HuH-7 (cell line): ENCODE measurements around the gene KNDC1.
"Not testable (repeated sequence)": the region's sequence is repeated elsewhere in the genome, so short reads cannot be mapped to it uniquely, and the experiment has no call there.

ENCODE experiments used
- DNase-seq: peaks from one replicate; pipeline ENCODE4 v3.0.0; 2011; ENCODE audit warnings: low spot score

KNDC1 gene

DNA sequence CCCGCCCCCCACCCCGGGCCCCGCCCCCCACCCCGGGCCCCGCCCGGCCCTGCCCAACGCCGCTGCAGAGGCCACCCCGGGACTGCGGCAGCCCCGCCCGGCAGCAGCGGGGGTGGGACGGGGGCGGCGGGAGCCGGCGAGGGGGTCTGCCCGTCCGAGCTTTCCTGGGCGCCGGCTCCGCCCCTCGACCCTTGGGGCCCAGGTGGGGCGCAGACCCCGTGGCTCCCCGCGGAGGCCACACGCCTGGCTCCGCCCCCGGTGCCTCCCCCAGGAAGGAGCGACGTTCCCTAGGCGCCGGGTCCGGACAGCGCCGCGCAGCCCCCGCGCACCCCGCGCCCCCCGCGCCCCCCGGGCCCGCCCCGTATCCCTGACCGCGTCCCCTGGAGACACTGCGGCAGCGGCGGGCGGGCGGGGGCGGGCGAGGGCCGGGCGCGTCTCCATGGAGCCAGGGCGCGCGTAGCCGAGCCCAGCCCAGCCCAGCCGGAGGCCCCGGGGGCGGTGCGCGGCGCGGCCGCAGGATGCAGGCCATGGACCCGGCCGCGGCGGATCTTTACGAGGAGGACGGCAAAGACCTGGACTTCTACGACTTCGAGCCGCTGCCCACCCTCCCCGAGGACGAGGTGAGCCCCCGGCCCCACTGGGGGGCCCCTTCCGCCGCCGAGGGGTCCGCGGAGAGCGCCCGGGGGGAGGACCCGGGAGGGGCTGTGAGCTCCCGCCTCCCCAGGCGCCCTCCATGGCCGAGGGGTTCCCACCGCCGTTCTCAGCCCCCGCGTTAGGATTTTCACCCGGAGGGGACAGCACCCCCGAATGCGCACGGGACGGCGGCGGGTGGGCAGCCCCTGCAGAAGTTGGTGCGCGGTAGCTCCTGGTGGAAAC lies at the start of gene KNDC1:
KNDC1 (plus strand) TSS at position 270 of the 876 bp plus-strand sequence; CDS start at position 519, 249 bp downstream.
- DNase-seq = no peak

DNA sequence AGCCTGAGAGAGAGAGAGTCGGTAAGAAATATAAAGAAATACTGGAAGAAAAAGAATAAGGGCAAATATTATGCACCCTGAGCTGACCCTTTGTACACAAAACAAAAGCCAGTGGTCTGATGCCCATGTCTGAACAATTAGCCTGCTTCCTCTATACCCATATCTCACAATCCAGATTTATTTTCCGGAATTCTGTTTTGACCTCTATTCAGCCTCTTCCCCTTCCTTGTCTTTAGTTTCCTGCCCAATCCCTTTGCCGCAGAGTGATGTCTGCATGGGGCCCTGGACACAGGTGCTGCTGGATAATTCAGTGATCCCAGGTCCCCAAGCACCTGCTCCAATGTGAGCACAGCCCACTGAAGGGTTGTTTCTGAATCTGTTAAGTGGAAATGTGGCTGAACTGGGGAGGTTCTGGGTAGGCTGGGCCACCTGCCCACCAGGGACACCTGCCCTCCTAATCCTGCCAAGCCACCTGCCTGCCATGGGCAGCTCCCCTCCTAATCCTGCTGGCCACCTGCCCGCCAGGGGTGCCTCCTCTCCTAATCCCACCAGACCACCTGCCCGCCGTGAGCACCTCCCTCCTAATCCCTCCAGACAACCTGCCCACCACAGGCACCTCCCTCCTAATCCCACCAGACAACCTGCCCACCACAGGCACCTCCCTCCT lies 49.3 kb upstream of the KNDC1 start:
- no peak for DNase-seq

DNA sequence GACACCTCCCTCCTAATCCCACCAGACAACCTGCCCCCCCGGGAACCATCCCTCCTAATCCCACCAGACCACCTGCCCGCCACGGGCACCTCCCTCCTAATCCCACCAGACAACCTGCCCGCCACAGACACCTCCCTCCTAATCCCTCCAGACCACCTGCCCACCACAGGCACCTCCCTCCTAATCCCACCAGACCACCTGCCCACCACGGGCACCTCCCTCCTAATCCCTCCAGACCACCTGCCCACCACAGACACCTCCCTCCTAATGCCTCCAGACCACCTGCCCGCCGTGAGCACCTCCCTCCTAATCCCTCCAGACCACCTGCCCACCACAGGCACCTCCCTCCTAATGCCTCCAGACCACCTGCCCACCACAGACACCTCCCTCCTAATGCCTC lies 48.4 kb upstream of the KNDC1 start:
- DNase-seq = not testable (repeated sequence)

DNA sequence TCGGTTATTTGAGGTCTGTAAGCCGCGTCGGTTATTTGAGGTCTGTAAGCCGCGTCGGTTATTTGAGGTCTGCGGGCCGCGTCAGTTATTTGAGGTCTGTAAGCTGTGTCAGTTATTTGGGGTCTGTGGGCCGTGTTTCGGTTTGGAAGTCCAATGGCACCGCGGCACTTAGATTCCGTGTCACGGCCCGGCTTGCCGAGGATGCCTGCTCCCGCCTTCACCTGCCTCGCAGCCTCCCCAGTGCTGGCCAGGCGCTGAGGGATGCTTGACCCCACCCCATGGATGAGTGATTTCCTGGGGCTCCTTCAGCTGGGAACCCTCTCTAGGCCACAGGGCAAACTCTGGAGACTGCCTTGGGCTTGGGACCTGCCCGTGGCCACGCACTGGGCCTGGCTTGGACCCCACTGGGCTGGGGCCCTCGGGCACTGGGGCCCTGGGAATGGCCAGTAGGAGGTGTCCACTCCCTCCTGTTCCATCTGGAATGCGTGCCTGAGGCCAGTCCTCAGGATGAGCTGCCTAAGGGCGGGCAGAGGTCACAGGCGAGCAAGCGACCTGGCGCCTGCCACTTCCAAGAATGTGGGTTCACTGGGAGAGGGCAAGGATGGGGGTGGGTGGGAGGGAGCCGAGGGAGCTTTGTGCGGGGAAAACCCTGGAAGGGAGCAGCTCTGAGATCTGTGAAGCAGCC lies 46.7 kb upstream of the KNDC1 start:
- no peak for DNase-seq

DNA sequence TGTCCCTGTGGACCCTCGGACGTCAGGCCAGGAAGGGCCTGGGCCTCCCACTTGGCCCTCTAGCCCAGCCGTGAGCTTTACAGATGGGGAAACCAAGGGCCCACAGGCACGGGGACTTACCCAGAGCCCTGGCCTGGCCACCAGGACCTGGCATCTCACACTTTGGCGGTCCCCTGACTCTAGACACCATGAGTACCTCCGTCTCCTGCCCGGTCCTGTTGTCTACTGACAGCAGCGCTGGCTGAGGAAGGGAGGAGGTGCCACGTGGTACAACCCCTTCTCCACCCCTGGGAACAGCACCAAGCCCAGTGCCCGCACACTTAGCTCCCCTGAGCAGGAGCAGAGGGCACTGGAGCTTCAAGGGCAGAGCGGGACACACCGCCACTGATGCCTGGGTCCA lies 46.2 kb upstream of the KNDC1 start:
- DNase-seq = no peak

DNA sequence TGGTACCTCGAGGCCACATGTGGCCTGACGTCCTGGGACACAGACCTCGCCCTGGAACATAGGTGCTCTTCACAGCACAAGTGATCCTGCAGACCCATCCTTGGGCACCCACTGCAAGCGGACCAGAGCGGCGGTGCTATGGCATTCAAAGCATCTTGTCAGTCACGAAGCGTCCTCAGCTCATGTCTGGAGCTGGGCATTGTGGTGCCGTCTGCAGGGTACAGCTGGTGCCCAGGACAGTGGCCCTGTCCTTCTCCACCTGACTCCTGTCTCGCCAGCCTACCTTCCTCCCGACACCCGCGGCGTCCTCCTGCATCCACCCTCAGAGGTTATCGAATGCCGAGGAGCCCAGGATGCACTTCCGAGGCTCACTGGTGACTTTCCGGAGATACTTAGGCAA lies 45.8 kb upstream of the KNDC1 start:
- no peak for DNase-seq

DNA sequence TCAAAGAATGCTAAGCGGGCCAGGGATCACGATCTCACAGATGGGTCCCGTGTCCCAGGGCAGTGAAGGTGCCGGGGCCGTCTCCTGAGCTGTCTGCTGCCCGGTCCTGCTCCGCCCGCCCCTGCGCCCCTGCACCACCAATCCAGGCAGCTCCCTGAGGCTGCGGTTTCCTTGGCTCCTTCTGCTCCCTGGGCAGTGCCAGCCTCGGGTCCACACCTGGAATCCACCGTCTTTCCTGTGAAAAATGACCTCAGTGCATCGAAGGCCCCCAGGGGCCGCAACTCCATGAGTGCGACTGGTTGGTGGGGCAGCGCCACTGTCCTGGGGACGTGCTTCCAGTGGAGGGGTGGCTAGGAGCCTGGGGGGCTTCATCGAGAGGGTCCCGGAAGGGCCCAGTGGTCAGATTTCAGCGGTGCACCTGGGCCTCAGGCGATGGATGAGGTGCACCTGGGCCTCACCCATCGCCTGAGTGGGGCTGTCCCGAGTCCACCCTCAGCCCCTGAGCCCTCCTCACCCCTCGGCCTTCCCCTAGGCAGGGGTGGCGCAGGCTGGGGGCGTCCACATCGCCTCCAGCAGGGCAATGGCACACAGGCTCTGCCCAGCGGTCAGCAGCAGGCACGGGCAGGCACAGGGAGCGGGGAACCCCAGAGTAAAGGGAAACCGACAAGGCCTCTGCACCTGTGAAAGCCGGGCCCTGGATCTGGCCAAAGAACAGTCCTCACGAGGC lies 45.1 kb upstream of the KNDC1 start:
- no peak for DNase-seq

DNA sequence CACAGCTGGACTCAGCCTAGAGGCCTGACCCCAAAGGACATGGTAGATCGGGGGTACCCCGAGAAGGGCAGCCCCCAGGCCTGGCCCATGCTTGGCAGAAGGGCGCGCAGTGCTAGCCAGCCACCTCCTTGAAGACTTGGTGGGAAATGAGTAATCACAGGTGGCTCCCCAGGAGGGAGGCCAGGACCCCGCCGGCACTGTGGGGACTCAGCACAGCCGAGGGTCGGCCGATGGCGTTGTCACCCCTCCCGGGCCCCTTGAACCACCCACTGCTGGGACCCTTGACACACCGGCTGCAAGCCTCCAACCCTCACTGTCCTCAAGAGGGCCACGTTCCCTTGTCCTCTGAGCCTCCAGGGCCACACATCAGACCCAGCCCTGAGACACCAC lies 44.6 kb upstream of the KNDC1 start:
- no peak for DNase-seq

DNA sequence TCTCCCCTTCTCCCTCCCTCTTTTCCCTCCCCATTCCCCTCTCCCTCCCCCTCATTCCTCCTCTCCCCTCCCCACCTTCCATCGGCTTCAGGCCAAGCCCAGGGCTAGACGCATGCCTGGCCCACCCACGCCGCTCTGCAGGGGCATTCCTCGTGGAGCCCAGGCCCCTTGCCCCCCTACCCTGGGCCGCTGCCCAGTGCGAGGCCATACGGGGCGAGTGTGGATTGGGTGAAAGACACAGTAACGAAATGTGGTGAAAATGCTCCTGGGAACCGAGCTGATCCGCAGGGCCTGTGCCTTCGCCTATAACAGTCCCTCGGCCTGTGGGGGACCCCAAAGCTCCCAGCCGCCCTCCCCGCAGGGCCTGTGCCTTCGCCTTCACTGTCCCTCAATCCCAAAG lies 44.0 kb upstream of the KNDC1 start:
- DNase-seq = no peak

DNA sequence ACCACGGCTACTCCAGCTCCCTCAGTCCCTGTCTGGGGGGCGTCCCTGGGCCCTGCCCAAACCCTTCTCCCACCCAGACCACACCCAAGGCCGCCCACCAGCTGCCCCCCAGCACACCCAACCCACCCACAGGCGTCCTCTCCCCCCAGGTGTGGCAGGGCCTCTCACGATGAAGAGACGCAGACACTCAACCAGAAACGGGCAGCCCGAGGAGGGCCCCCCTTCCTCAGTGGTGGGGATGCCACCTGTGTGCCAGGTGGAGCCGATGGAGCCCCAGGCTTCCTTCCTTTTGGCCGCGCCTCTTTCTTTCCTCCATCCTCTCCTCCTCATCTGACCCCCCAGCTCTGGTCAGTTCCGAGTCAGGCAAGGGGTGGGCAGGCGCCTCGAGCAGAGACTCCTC lies 43.6 kb upstream of the KNDC1 start:
- no peak for DNase-seq

DNA sequence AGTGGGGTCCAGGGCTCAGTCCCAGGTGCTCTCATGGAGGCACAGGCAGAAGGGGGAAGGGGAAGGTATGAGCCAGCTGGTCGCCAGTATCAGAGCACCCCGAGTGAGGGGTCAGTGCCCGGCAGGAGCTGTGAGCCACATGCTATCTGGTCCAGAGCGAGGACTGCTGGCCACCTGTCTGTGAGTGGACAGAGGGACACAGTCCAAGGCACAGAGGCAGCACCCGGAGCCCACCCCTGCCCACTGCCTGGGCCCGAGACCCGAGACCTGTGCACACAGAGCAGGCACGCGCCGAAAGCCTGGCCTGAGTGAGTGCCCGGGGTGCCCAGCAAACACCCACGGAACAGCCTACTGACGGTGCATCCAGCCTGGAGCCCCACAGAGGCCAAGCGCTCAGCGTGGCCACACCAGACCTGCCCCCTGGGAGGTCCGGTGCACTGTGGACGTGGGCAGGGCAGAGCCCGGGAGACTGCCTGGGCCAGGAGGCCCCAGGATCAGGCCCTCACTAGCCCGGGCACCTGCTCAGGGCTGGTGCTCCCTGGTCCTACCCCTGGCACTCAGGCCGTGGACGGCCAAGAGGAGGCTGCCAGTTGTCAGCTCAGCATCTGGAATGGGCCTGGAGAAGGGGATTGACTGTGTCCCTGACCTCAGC lies 42.9 kb upstream of the KNDC1 start:
- no peak for DNase-seq

GRCh38 chr10:133117688-133118071 lies 42.3 kb upstream of the KNDC1 start:
- DNase-seq = no peak

GRCh38 chr10:133121479-133121878 lies 38.5 kb upstream of the KNDC1 start:
- DNase-seq = no peak

- no peak for DNase-seq
Observed at GRCh38 chr10:133122171-133122935, 37.7 kb upstream of the KNDC1 start.

DNA sequence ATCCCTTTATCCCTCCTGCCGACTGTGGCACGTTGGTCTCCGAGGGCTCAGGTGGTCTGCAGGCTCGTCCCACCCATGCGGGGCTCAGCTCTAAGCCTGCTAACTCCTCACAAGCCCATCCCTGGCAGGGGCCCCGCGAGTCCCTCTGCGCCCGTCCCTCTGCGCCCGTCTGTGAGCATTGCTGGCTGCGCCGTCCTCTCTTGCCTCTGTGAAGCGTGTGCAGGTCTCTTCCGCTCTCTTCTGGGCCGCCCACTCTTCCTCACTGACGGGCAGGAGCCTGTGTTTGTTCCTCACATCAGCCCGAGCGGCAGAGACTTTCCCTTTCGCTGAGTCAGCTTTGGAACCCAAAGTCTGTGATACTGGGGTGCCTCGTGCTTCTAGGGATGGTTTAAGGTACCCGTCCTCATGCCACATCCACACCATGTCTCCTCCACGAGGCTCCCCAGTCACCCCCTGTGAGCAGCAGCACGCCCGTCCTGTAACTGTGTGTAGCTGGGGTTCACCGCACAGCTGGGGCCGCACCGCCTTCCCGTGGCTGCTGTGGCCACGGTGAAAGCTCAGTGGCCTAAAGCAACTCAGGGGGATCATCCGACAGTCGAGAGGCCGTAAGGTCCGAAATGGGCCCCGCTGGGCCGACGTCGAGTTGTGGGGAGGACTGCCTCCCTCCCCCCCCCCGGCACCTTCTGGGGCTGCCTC lies 36.8 kb upstream of the KNDC1 start:
- no peak for DNase-seq

DNA sequence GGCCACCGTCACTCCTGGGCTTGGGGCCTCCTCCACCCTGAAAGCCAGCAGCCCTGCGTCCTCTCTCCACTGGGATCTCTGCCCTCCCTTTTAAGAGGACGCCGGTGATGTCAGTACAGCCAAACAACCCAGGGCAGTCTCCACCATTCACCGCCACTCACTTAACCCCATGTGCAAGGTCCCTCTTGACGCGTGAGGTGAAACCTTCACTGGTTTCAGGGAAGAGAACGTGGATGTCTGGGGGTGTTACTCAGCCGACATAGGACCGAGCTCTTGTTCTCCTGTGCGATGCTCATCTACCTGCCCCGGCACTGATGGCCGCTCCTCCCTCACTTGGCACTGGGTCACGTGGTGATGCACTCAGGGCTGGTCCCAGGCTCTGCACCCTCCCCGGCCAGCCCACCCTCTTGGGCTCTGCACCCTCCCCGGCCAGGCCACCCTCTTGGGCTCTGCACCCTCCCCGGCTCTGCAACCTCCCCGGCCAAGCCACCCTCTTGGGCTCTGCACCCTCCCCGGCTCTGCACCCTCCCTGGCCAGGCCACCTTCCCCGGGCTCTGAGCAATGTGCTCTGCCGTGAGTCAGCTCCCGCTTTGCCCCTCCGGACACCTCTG lies 36.2 kb upstream of the KNDC1 start:
- no peak for DNase-seq

DNA sequence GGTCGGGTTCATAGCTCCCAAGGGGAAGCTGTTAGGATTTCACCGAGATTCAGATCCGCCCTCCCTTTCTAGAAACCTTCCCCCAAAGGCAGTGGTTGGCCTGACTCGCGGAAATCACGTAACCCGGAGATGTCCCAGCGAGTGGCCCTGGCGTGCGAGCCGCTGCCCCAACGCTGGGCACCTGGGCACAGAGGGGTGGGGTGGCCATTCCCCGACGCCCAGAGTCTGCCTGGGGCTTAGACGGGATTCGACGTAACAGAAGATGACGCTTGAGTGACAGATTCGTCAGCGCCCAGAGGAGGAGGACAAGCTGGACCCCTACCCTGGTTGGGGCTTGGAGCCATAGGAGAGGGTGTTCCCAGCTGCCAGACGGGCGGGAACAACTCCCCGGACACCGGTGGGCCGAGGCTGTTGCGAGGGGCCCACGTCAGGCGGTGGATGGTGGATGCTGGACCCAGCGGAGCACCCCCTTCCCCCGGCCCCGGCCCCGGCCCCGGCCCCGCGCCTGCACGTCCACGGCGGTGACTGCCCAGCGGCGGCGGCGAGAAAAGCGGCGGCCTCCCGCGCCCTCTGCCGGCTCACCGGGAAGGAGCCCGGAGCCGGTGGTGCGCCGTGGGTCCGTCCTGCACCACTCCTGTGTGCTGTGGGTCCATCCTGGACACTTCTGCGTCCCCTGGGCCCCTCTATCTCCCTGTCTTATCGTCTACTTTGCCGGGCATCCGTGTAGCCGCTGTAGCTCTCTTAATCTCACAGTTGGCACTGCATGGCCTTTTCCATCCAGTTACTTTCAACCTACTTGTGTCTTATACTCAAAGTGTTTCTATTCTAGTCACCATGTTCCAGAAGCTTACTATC lies 35.4 kb upstream of the KNDC1 start:
- peak; percentile 90 for DNase-seq

DNA sequence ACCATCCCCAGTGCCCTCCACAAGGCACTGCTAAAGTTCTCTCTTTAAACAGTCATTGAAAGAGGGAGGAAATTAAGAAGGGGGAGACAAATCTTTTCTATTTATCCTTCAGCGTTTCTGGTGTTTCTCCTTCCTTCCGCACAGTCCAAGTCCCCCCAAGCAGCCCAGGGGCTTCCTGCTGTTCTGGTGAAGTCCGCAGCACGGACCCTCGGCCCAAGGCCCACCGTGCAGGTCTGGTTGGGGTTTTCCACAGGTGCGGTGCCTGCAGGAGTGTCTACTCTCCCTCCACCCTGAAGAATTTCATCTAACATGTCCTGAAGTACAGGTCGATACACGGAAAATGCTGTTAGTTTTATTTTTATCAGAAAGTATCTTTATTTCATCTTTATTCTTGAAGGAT lies 34.1 kb upstream of the KNDC1 start:
- no peak for DNase-seq
